Cardiac muscle cell (in vitro differentiated cells and primary cell): ENCODE data around the gene ROR2. TPM values are rescaled to one million over a fixed set of nuclear protein-coding genes. Genes with fewer than 3 reads are reported as not detected.
A peak's percentile ranks its signal among the peaks of the same experiment; 100 is the strongest.
"Not testable (repeated sequence)": the region's sequence is repeated elsewhere in the genome, so short reads cannot be mapped to it uniquely, and the experiment has no call there.

ENCODE experiments used
- DNase-seq, 2 donors: peaks; one replicate each; pipeline versions ENCODE4 v3.0.0 to v3.0.0-alpha.2; 2010 to 2017; ENCODE audit warnings: low read depth in 1 of 2, low spot score in 1 of 2
- H3K27ac ChIP-seq: fragments of 200-600 bp; sonication (generic); 2 replicates; pipeline ENCODE4 v1.5.1; 2016
- H3K27me3 ChIP-seq: fragments of 200-600 bp; sonication (generic); 2 replicates; pipeline ENCODE4 v1.6.0; 2016; ENCODE audit warnings: control low read depth
- H3K36me3 ChIP-seq: fragments of 200-600 bp; sonication (generic); 2 replicates; pipeline ENCODE4 v1.5.1; 2016; ENCODE audit warnings: control low read depth
- H3K4me1 ChIP-seq: fragments of 200-600 bp; sonication (generic); 2 replicates; pipeline ENCODE4 v1.8.1; 2017; ENCODE audit warnings: low read depth, mild to moderate bottlenecking, mixed run types
- H3K4me3 ChIP-seq: fragments of 200-600 bp; sonication (generic); 2 replicates; pipeline ENCODE4 v1.5.1; 2016; ENCODE audit warnings: mild to moderate bottlenecking
- H3K9me3 ChIP-seq: fragments of 200-600 bp; sonication (generic); 2 replicates; pipeline ENCODE4 v1.5.1; 2017; ENCODE audit warnings: low read depth, mild to moderate bottlenecking, control low read depth
- CTCF ChIP-seq: IDR thresholded peaks from 2 replicates; pipeline ENCODE4 v1.5.1; 2012; ENCODE audit warnings: low read depth, mild to moderate bottlenecking, low read length
- polyA plus RNA-seq: library from polyadenylated mRNA; unstranded; fragments of >200 nt; fragmentation: Nextera tagmentation; extraction: Ambion mirVana; gene quantifications from 2 replicates; pipeline ENCODE4 v1.2.1, GENCODE V29; 2016
- total RNA-seq: library from RNA; depleted of rRNA; stranded (reverse); fragments of >200 nt; gene quantifications from 2 replicates; pipeline ENCODE4 v1.2.3, GENCODE V29; 2016

The ROR2 gene
- total and polyA plus RNA-seq, 2 experiments from 2014 or later: 21.5 to 38.6 TPM

- H3K4me1 ChIP-seq: no peaks in the 10 kb centered on the region
- no peak overlapping the region for H3K4me3 ChIP-seq
- H3K9me3 ChIP-seq: no peaks in the 10 kb centered on the region
- H3K36me3 ChIP-seq: no peaks in the 10 kb centered on the region
- no peak overlapping the region for H3K27ac ChIP-seq
- no peak for TF ChIP-seq CTCF
- no peaks in the 10 kb centered on the region for H3K27me3 ChIP-seq
- no peak for DNase-seq
These were observed 408.3 kb downstream of the ROR2 start for GRCh38 chr9:91541734-91542133.

- not testable (repeated sequence) for H3K4me1 ChIP-seq, DNase-seq, H3K27me3 ChIP-seq, H3K4me3 ChIP-seq, H3K36me3 ChIP-seq, H3K27ac ChIP-seq, H3K9me3 ChIP-seq
These were observed 409.5 kb downstream of the ROR2 start for GRCh38 chr9:91540506-91540905.

GRCh38 chr9:91536211-91536691 lies 413.8 kb downstream of the ROR2 start:
- H3K27me3 ChIP-seq: no peaks in the 10 kb centered on the region
- no peaks in the 10 kb centered on the region for H3K36me3 ChIP-seq
- H3K9me3 ChIP-seq: no peaks in the 10 kb centered on the region
- no peak overlapping the region for H3K27ac ChIP-seq
- DNase-seq: no peak
- no peaks in the 10 kb centered on the region for H3K4me1 ChIP-seq
- H3K4me3 ChIP-seq: no peak overlapping the region
- no peak for TF ChIP-seq CTCF

- Histone ChIP-seq H3K27ac (no peak overlapping the region), H3K4me3 (no peak overlapping the region), H3K36me3 (no peaks in the 10 kb centered on the region), H3K27me3 (no peaks in the 10 kb centered on the region), H3K9me3 (no peaks in the 10 kb centered on the region), H3K4me1 (no peaks in the 10 kb centered on the region)
- no peak for DNase-seq
- no peak for TF ChIP-seq CTCF
These were observed 415.7 kb downstream of the ROR2 start for GRCh38 chr9:91534374-91534773.

GRCh38 chr9:91533382-91533781 lies 416.6 kb downstream of the ROR2 start:
- DNase-seq: no peak
- TF ChIP-seq CTCF: no peak
- no peak overlapping the region for H3K4me3 ChIP-seq
- no peaks in the 10 kb centered on the region for H3K36me3 ChIP-seq
- H3K27me3 ChIP-seq: no peaks in the 10 kb centered on the region
- H3K4me1 ChIP-seq: no peaks in the 10 kb centered on the region
- H3K27ac ChIP-seq: no peak overlapping the region
- no peaks in the 10 kb centered on the region for H3K9me3 ChIP-seq

- H3K27ac ChIP-seq: no peak overlapping the region
- H3K27me3 ChIP-seq: no peaks in the 10 kb centered on the region
- no peaks in the 10 kb centered on the region for H3K36me3 ChIP-seq
- no peak overlapping the region for H3K4me3 ChIP-seq
- H3K9me3 ChIP-seq: no peaks in the 10 kb centered on the region
- DNase-seq: peak in 1 of 2 donors; percentile 25
- TF ChIP-seq CTCF: no peak
- no peaks in the 10 kb centered on the region for H3K4me1 ChIP-seq
These were observed 417.7 kb downstream of the ROR2 start for GRCh38 chr9:91532325-91532724.
